ENCODE measurements around the gene CUBN.

- TF ChIP-seq POLR2AphosphoS5 (IDR thresholded peaks at IDR 0.05; ENCODE audit: borderline replicate concordance, low read depth, low read length) (no peak), EZH2 (IDR thresholded peaks at IDR 0.05) (no peak), FOXP2 (optimal IDR thresholded peaks at IDR 0.05; ENCODE audit: control extremely low read depth, extremely low read length, insufficient read depth) (no peak)
Measured at GRCh38 chr10:16976803-16977202, 152.8 kb downstream of the CUBN start.

Data from SK-N-MC (cell line).